GM23248 (cell line): ENCODE results near the gene IFIH1. TPM values are rescaled to one million over a fixed set of nuclear protein-coding genes. Genes with fewer than 3 reads are reported as not detected.

ENCODE experiments used
- DNase-seq: peaks from one replicate; pipeline ENCODE4 v3.0.0-alpha.2; 2015
- H2AFZ ChIP-seq: fragments of 200-600 bp; sonication (generic); 2 replicates; pipeline ENCODE4 v1.6.1; 2016; ENCODE audit warnings: antibody characterized with exemption
- H3F3A ChIP-seq: fragments of 200-600 bp; sonication (generic); 2 replicates; pipeline ENCODE4 v1.6.1; 2016; ENCODE audit warnings: mild to moderate bottlenecking, antibody characterized with exemption, mixed run types; ENCODE audit not compliant: insufficient read depth
- H3K27ac ChIP-seq: fragments of 200-600 bp; sonication (generic); 2 replicates; pipeline ENCODE4 v1.5.1; 2016; ENCODE audit warnings: mild to moderate bottlenecking
- H3K27me3 ChIP-seq: fragments of 200-600 bp; sonication (generic); replicated peaks from 2 replicates; pipeline ENCODE4 v1.6.1; 2016; ENCODE audit warnings: mild to moderate bottlenecking; ENCODE audit not compliant: insufficient read depth
- H3K36me3 ChIP-seq: fragments of 200-600 bp; sonication (generic); 2 replicates; pipeline ENCODE4 v1.6.1; 2016; ENCODE audit warnings: low read depth, mild to moderate bottlenecking
- H3K4me1 ChIP-seq: fragments of 200-600 bp; sonication (generic); 2 replicates; pipeline ENCODE4 v1.6.1; 2016; ENCODE audit warnings: mild to moderate bottlenecking; ENCODE audit not compliant: insufficient read depth
- H3K4me2 ChIP-seq: fragments of 200-600 bp; sonication (generic); one replicate; pipeline ENCODE4 v1.6.1; 2016; ENCODE audit warnings: mild to moderate bottlenecking; ENCODE audit not compliant: unreplicated experiment
- H3K4me3 ChIP-seq: fragments of 200-600 bp; sonication (generic); 2 replicates; pipeline ENCODE4 v1.5.1; 2016; ENCODE audit warnings: mild to moderate bottlenecking
- H3K79me2 ChIP-seq: fragments of 200-600 bp; sonication (generic); 2 replicates; pipeline ENCODE4 v1.6.1; 2016; ENCODE audit warnings: mild to moderate bottlenecking; ENCODE audit not compliant: insufficient read depth
- H3K9ac ChIP-seq: fragments of 200-600 bp; sonication (generic); 2 replicates; pipeline ENCODE4 v1.6.1; 2016; ENCODE audit warnings: mild to moderate bottlenecking
- H3K9me2 ChIP-seq: fragments of 200-600 bp; sonication (generic); 2 replicates; pipeline ENCODE4 v1.6.1; 2016; ENCODE audit warnings: mixed run types, mild to moderate bottlenecking, moderate library complexity; ENCODE audit not compliant: insufficient read depth
- H3K9me3 ChIP-seq: fragments of 200-600 bp; sonication (generic); one replicate; pipeline ENCODE4 v1.6.1; 2017; ENCODE audit warnings: low read depth
- H4K20me1 ChIP-seq: fragments of 200-600 bp; sonication (generic); 2 replicates; pipeline ENCODE4 v1.6.0; 2016; ENCODE audit not compliant: insufficient read depth
- EZH2 ChIP-seq: fragments of 200-600 bp; sonication (generic); IDR thresholded peaks from 2 replicates; pipeline ENCODE4 v1.6.1; 2018; ENCODE audit warnings: antibody characterized with exemption, mild to moderate bottlenecking; ENCODE audit not compliant: insufficient read depth, poor library complexity, severe bottlenecking
- EZH2phosphoT487 ChIP-seq: fragments of 200-600 bp; sonication (generic); IDR thresholded peaks from 2 replicates; pipeline ENCODE4 v1.6.1; 2018; ENCODE audit warnings: antibody characterized with exemption, moderate library complexity, mild to moderate bottlenecking, low read depth; ENCODE audit not compliant: insufficient read depth
- WGBS, 2 experiments: methylation state at CpG; one replicate each; pipeline ENCODE4 v1.1.6; 2015 to 2017; ENCODE audit warnings: low lambda C conversion rate in 2 of 2, low coverage in 1 of 2; ENCODE audit errors: missing lambda C conversion rate in 2 of 2; 5-methylcytosine and 5-hydroxymethylcytosine counted together
- in situ Hi-C: fragments of 300-500 bp; cut with MboI; formaldehyde crosslinking; loops from 2 replicates; pipeline ENCODE4 v1.15.0; 2020
- polyA plus RNA-seq: library from polyadenylated mRNA; unstranded; fragments of >200 nt; fragmentation: Nextera tagmentation; extraction: Ambion mirVana; gene quantifications from 2 replicates; pipeline ENCODE4 v1.2.1, GENCODE V29; 2016
- total RNA-seq: library from RNA; depleted of rRNA; stranded (reverse); fragments of >200 nt; shearing (Covaris generic); gene quantifications from 2 replicates; pipeline ENCODE4 v1.2.3, GENCODE V29; 2014

IFIH1 gene
- total and polyA plus RNA-seq, 2 experiments from 2014 or later, result 1.3 to 1.6 TPM

DNA sequence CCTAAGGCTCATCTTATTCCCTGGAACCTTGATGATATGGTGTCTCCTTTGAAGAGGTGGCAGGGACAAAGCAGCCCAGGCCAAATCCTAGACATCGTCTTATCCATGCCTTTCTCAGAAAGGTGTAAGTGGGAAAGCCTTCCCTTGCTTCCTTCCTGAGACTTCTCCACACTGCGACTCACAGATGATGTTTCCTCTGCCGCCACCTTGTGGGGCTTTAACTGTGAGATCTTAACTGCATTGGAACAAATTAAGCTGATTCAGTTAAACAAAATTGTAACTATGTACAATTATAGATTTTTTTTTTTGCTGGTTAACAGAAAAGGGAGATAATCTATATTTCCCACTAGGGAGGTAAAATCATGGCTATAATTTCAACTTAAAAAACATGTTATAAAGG lies 15.5 kb upstream of the IFIH1 start:
- in situ Hi-C loops, result no loop called here
- Histone ChIP-seq H3K79me2 (no peaks in the 10 kb centered on the region), H3K4me1 (no peaks in the 10 kb centered on the region), H3F3A (no peaks in the 10 kb centered on the region), H3K36me3 (no peaks in the 10 kb centered on the region), H3K4me3 (no peak overlapping the region), H3K9me3 (no peaks in the 10 kb centered on the region), H3K4me2 (no peak overlapping the region), H3K9ac (no peak overlapping the region), H3K27me3 (no peaks in the 10 kb centered on the region), H3K27ac (no peak overlapping the region), H2AFZ (no peak overlapping the region), H3K9me2 (no peaks in the 10 kb centered on the region), H4K20me1 (no peaks in the 10 kb centered on the region)
- no peak for TF ChIP-seq EZH2
- TF ChIP-seq EZH2phosphoT487, result no peak
- DNase-seq, result peak; percentile 57
- WGBS, 2 experiments, result 42 to 43% methylated on average over 3 of the region's 3 CpGs

DNA sequence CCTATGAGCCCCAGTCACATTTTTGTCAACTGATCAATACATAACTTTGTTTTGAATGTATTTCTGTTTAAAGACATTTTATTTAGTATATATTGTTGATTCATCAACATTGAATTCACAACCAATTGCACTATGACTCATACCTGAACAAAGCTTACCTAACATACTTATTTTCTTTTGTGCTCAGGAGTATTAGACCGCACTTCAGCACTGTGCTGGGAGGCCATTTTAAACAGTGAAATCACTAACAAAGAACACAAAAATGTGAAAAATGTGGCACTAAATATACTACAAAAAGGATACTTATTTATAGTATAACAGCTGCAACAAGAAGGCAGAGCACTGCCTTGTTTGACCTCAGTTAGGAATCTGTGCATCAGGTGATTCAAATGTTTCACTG lies 12.4 kb upstream of the IFIH1 start:
- TF ChIP-seq EZH2phosphoT487 (no peak), EZH2 (no peak)
- Histone ChIP-seq H3K27me3 (no peaks in the 10 kb centered on the region), H3K4me2 (no peak overlapping the region), H3K79me2 (no peaks in the 10 kb centered on the region), H3K9me3 (no peaks in the 10 kb centered on the region), H4K20me1 (no peaks in the 10 kb centered on the region), H3K9me2 (no peaks in the 10 kb centered on the region), H3K4me3 (no peak overlapping the region), H3K4me1 (no peaks in the 10 kb centered on the region), H3K27ac (no peak overlapping the region), H3F3A (no peaks in the 10 kb centered on the region), H3K9ac (no peak overlapping the region), H2AFZ (no peak overlapping the region), H3K36me3 (no peaks in the 10 kb centered on the region)
- DNase-seq, result no peak
- WGBS, 2 experiments, result 93 to 96% methylated on average over 1 of the region's 1 CpG
- in situ Hi-C loops, result no loop called here

GRCh38 chr2:162328424-162329157 lies 10.1 kb upstream of the IFIH1 start:
- H2AFZ ChIP-seq, result no peak overlapping the region
- H3K27ac ChIP-seq, result no peak overlapping the region
- no peaks in the 10 kb centered on the region for H3K79me2 ChIP-seq
- H3K9ac ChIP-seq, result no peak overlapping the region
- H3F3A ChIP-seq, result no peaks in the 10 kb centered on the region
- no peaks in the 10 kb centered on the region for H3K27me3 ChIP-seq
- H3K36me3 ChIP-seq, result no peaks in the 10 kb centered on the region
- WGBS, 2 experiments, result 81% methylated on average over 12 of the region's 12 CpGs
- TF ChIP-seq EZH2 (no peak), EZH2phosphoT487 (no peak)
- no peak overlapping the region for H3K4me3 ChIP-seq
- in situ Hi-C loops, result no loop called here
- no peaks in the 10 kb centered on the region for H3K9me3 ChIP-seq
- no peaks in the 10 kb centered on the region for H3K4me1 ChIP-seq
- H3K4me2 ChIP-seq, result no peak overlapping the region
- H4K20me1 ChIP-seq, result no peaks in the 10 kb centered on the region
- DNase-seq, result no peak
- H3K9me2 ChIP-seq, result no peaks in the 10 kb centered on the region

DNA sequence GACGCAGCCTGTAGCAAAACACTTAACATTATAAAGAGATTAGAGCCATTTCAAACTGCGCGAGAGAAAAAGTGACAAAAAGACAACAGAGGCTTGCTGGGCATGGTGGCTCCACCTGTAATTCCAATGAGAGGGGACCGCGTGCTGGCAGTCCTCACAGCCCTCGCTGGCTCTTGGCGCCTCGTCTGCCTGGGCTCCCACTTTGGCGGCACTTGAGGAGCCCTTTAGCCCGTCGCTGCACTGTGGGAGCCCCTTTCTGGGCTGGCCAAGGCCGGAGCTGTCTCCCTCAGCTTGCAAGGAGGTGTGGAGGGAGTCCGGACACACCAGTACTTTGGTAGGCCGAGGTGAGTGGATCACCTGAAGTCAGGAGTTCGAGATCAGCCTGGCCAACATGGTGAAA lies 9.3 kb upstream of the IFIH1 start:
- Histone ChIP-seq H3K27ac (no peak overlapping the region), H3K79me2 (no peaks in the 10 kb centered on the region), H3K4me3 (no peak overlapping the region), H4K20me1 (no peaks in the 10 kb centered on the region), H3K9me3 (no peaks in the 10 kb centered on the region), H3K27me3 (no peaks in the 10 kb centered on the region), H3K36me3 (no peaks in the 10 kb centered on the region), H3F3A (no peaks in the 10 kb centered on the region), H3K9me2 (no peaks in the 10 kb centered on the region), H3K4me1 (no peaks in the 10 kb centered on the region), H2AFZ (no peak overlapping the region), H3K9ac (no peak overlapping the region), H3K4me2 (no peak overlapping the region)
- TF ChIP-seq EZH2, result no peak
- no peak for TF ChIP-seq EZH2phosphoT487
- in situ Hi-C loops, result no loop called here
- 86 to 88% methylated on average over 15 of the region's 15 CpGs for WGBS, 2 experiments
- DNase-seq, result no peak
